ENCODE data around the gene MAPK11. TPM values are rescaled to one million over a fixed set of nuclear protein-coding genes. Genes with fewer than 3 reads are reported as not detected.

The MAPK11 gene
- total RNA-seq, 1 donor from 2014 or later: 8.4 TPM

DNA sequence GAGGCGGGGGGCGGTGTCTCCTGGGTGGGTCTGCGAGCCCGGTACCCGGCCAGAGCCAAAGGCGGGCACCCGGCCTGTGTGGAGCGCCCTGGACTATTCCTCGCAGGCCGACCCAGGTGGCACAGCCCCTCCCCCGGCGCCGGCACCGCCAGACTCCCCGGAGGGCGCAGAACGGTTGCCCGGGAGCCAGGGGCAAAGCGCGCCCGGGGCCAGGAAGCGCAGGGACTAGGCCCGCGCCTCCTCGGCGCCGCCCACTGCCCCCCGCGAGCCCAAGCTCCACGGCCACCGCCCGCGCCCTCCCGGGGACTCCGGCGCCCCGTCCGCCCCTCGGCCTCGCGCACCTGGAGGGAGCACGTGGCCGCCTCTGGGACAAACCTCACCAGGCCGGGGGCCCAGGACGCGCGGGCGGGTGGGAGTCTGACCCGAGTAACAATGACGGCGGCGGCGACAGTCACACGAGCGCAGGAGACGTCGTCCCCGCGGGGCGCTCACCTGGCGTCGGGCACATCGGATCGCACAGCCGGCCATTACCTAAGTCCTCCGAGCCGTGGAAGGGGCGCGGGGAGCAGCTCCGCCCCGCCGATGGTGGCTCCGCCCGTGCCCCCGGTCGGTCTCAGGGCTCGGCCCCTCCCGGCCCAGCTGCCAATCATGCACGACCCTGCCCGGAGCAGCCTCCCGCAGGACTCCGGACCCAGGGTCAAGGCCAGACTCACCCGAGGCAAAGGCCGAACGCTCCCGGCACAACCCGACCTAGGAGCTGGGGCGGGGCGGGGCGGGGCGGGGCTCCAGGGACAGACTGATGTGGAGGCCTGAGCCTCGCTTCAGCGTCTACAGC lies 29.8 kb upstream of the MAPK11 start:
- no peak for TF ChIP-seq CTCF (conservative IDR thresholded peaks at IDR 0.05; ENCODE audit: low read depth, low read length)
- peak overlapping the region; percentile 42 for H3K4me3 ChIP-seq (ENCODE audit: low read depth, low read length)
- no peak for DNase-seq (ENCODE audit: low read depth)

DNA sequence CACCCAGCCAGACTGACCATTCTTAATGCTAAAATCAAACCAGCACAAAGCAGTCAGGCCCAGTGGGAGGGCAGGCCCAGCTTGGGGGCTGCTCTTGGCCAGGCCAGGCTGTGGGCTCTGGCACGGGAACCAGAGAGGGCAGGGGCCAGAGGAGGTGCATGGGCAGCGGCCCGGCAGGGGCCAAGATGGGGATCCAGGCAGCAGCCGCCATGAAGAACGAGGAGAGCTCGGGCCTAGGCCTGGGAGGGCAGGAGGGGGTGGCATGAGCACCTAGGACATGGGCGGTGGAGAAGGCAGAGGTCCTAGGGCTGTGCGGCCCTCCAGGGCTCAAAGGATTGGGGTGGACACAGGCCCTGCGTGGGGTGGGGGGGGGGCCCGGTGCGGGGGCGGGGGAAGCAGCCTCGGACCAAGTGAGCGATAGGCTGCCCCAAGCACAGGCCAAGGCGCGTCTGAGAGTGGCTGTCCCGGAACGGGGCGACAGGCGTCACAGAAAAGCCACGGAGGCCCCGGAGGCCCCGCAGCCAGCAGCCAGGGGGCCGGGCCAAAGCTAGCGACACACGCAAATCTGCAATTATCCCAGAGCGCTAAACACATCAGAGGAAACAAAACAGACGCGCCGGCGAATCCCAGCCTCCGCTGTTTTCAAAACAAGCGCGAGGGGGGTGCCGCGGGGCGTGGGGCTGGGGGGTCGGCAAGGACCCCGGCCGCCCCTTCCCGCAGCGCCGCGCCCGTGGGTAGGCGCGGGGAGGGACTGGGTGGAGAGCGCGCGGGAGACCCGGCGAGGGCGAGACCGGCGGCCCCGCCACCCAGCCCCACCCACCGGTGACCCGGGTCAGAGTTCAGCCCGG lies 29.0 kb upstream of the MAPK11 start:
- no peak for TF ChIP-seq CTCF (conservative IDR thresholded peaks at IDR 0.05; ENCODE audit: low read depth, low read length)
- no peak for DNase-seq (ENCODE audit: low read depth)
- peak overlapping the region; percentile 42 for H3K4me3 ChIP-seq (ENCODE audit: low read depth, low read length)

GRCh38 chr22:50298266-50298637 lies 28.1 kb upstream of the MAPK11 start:
- no peak overlapping the region for H3K4me3 ChIP-seq (ENCODE audit: low read depth, low read length)
- DNase-seq (ENCODE audit: low read depth): no peak
- no peak for TF ChIP-seq CTCF (conservative IDR thresholded peaks at IDR 0.05; ENCODE audit: low read depth, low read length)

DNA sequence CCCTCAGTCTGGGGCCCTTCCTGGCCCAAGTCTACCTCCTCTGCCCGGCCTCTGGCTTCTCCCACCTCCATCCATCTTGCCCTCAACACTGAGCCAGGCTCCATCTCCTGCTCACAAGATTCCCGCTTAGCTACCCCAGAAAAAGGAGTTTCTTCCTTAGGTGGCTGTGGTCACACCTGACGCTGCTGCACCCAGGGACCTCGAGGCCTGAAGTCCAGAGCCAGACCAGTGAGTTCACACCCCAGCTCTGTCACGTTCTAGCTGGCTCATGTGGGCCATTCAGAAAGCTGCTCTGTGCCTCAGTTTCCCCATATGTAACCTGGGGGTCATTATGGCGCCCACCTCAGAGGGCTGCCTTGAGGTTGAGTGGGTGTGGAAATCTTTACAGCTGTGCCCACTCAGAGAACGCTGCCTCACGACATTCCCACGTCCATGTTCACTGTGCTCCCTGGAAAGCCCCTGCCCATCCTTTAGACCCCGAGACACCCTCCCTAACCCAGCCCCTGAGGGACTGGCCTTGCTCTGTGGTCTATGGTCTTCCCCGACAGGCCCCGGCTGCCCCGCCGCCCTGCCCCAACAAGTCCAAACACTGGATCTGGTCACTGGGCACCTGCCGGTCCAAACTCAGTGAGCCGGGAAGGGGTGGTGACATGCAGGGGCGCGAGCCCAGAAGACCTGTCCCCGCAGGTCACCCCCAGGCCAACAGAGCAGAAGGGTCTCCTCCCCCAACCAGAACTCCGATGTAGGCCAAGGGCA lies 27.5 kb upstream of the MAPK11 start:
- no peak for TF ChIP-seq CTCF (conservative IDR thresholded peaks at IDR 0.05; ENCODE audit: low read depth, low read length)
- no peak overlapping the region for H3K4me3 ChIP-seq (ENCODE audit: low read depth, low read length)
- no peak for DNase-seq (ENCODE audit: low read depth)

DNA sequence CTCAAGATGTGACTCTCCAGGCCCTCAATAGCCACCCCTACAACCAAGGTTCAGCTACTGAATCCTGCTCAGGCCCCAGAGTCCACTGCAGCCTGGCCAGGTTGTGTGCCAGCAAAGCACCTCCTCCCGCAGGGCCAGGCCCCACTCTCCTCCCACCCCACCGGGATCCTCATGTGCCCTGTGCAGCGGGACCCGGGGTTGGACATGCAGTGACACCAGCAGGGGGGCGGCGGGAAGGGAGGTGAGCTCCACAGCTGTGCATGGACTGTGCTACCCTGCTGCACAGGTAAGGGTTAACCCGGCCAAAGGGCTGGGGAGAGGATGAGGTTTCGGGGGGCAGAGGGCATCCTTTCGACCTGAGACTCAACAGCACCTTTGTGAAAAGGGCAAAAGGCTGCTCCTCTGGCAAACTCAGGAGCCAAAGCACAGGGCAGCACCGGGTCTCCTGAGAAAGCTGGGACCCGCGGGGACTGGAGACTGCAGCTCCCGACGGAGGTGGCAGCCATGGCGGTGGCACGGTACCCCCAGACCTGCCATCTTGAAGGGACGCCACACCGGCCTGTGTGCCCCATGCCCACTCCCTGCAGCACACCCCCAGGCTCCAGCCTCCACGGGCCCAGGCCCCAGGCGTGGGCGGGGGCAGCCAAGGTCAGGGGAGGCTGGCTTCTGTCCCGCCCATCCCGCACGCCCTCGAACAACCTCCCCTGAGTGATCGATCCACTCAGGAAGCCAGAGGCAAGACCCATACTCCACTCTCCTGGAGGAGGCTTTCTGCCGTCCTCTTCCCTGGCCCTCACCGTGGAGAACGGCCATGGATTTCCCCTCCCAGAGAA lies 26.7 kb upstream of the MAPK11 start:
- no peak for TF ChIP-seq CTCF (conservative IDR thresholded peaks at IDR 0.05; ENCODE audit: low read depth, low read length)
- DNase-seq (ENCODE audit: low read depth): no peak
- H3K4me3 ChIP-seq (ENCODE audit: low read depth, low read length): no peak overlapping the region

- no peak overlapping the region for H3K4me3 ChIP-seq (ENCODE audit: low read depth, low read length)
- DNase-seq (ENCODE audit: low read depth): no peak
- no peak for TF ChIP-seq CTCF (conservative IDR thresholded peaks at IDR 0.05; ENCODE audit: low read depth, low read length)
Measured at GRCh38 chr22:50294319-50294656, 24.1 kb upstream of the MAPK11 start.
